GM10248 (cell line): ENCODE data around the gene BCL2.
"Not testable (repeated sequence)": the region's sequence is repeated elsewhere in the genome, so short reads cannot be mapped to it uniquely, and the experiment has no call there.

Experiments
- CTCF ChIA-PET: fragments of 300-600 bp; sonication (Branson Sonifier 250); formaldehyde crosslinking; extraction: SDS; loops from one replicate; lab custom pipeline; 2021; ENCODE audit warnings: antibody characterized with exemption; lab: Yijun Ruan, JAX
- POLR2A ChIA-PET: fragments of 350-650 bp; sonication (Branson Sonifier 250); formaldehyde crosslinking; extraction: SDS; loops from one replicate; lab custom pipeline; 2020; ENCODE audit warnings: antibody characterized with exemption; lab: Yijun Ruan, JAX
- DNase-seq: peaks from one replicate; pipeline ENCODE4 v3.0.0; 2012; ENCODE audit errors: extremely low spot score
- CTCF ChIP-seq: IDR thresholded peaks from 2 replicates; pipeline ENCODE4 v1.5.1; 2012; ENCODE audit warnings: mild to moderate bottlenecking, low read depth; ENCODE audit errors: extremely low read depth, missing control alignments, control extremely low read depth

Gene BCL2

GRCh38 chr18:63206433-63207142, 113.0 kb downstream of the BCL2 start:
- DNase-seq = no peak
- TF ChIP-seq CTCF = no peak
- CTCF ChIA-PET = interaction anchor here (1.6 to 2.4 kb wide), 2 partner anchors 75 to 112 kb away, joined by 4 to 8 read pairs; partner anchors contain the start of gene BCL2
- POLR2A ChIA-PET = no interaction called here

GRCh38 chr18:63205791-63206252, 113.7 kb downstream of the BCL2 start:
- no peak for DNase-seq
- no peak for TF ChIP-seq CTCF
- ChIA-PET POLR2A (no interaction called here), CTCF (interaction anchor here (1.1 kb wide), 1 partner anchor 112 kb away, joined by 4 read pairs; no protein-coding TSS in a partner anchor)

- ChIA-PET POLR2A (no interaction called here), CTCF (interaction anchor here (1.0 to 2.3 kb wide), 7 partner anchors 8 to 49 kb away, joined by 3 to 6 read pairs (median 4); no protein-coding TSS in a partner anchor)
- no peak for DNase-seq
- no peak for TF ChIP-seq CTCF
These were observed 116.1 kb downstream of the BCL2 start for GRCh38 chr18:63203497-63203896.

GRCh38 chr18:63202828-63203227, 116.7 kb downstream of the BCL2 start:
- POLR2A ChIA-PET = no interaction called here
- CTCF ChIA-PET = interaction anchor here (1.0 to 1.3 kb wide), 4 partner anchors 8 to 48 kb away, joined by 3 to 6 read pairs (median 4); no protein-coding TSS in a partner anchor
- no peak for TF ChIP-seq CTCF
- DNase-seq = no peak

GRCh38 chr18:63201456-63201855, 118.1 kb downstream of the BCL2 start:
- DNase-seq, POLR2A ChIA-PET: not testable (repeated sequence)
- CTCF ChIA-PET = interaction anchor here (1.2 kb wide), 1 partner anchor 71 kb away, joined by 3 read pairs; no protein-coding TSS in a partner anchor

- ChIA-PET POLR2A (no interaction called here), CTCF (interaction anchor here (1.0 to 1.3 kb wide), 2 partner anchors 12 to 118 kb away, joined by 4 read pairs; no protein-coding TSS in a partner anchor)
- TF ChIP-seq CTCF = no peak
- DNase-seq = no peak
These were observed 119.8 kb downstream of the BCL2 start for GRCh38 chr18:63199743-63200241.
